A549 (cell line): ENCODE measurements around the gene GRIK2.

ENCODE experiments used
- CHD2 ChIP-seq: fragments of 150-350 bp; IDR thresholded peaks from 2 replicates; pipeline ENCODE4 v1.6.1; 2014; ENCODE audit warnings: low read length; ENCODE audit not compliant: partially characterized antibody
- HDAC2 ChIP-seq: fragments of 200-600 bp; sonication (generic); IDR thresholded peaks from 2 replicates; pipeline ENCODE4 v1.6.1; 2016
- HMGXB4 ChIP-seq: fragments of 250-450 bp; sonication (Bioruptor Pico); IDR thresholded peaks from 2 replicates; pipeline ENCODE4 v1.5.0; 2021; ENCODE audit warnings: mild to moderate bottlenecking, moderate library complexity, borderline replicate concordance
- KDM1A ChIP-seq: fragments of 200-600 bp; sonication (generic); IDR thresholded peaks from 2 replicates; pipeline ENCODE4 v1.6.1; 2016; ENCODE audit warnings: low read depth, mild to moderate bottlenecking
- NFE2L2 ChIP-seq: fragments of 150-350 bp; conservative IDR thresholded peaks from 2 replicates; pipeline ENCODE4 v1.6.1; 2014; ENCODE audit warnings: low read length
- POLR2A ChIP-seq: IDR thresholded peaks from 2 replicates; pipeline ENCODE4 v1.6.1; 2012; ENCODE audit warnings: mild to moderate bottlenecking, low read length
- POLR2AphosphoS2 ChIP-seq: conservative IDR thresholded peaks from 2 replicates; pipeline ENCODE4 v1.6.1; 2012; ENCODE audit warnings: low read length, improper control_type of control experiment, inconsistent platforms
- RAD21 ChIP-seq, 2 experiments: fragments of >200 bp in 1 of 2; sonication (Bioruptor Twin) in 1 of 2; formaldehyde crosslinking in 1 of 2; IDR thresholded peaks in 1 of 2; conservative IDR thresholded peaks in 1 of 2; 2 replicates in 1 of 2; 3 replicates in 1 of 2; pipeline ENCODE4 v1.6.1; 2012 to 2018; ENCODE audit warnings: inconsistent platforms in 1 of 2
- REST ChIP-seq: fragments of 200-600 bp; sonication (generic); IDR thresholded peaks from 2 replicates; pipeline ENCODE4 v1.6.1; 2016; ENCODE audit warnings: antibody characterized with exemption, mild to moderate bottlenecking, moderate library complexity
- SREBF2 ChIP-seq: fragments of 450-650 bp; IDR thresholded peaks from 2 replicates; pipeline ENCODE4 v1.6.1; 2014; ENCODE audit warnings: mild to moderate bottlenecking, moderate library complexity
- TF ChIP-seq, protein P1 (sequence below): fragments of >200 bp; sonication (Bioruptor Twin); formaldehyde crosslinking; IDR thresholded peaks from 3 replicates; pipeline ENCODE4 v1.5.1; 2016

DNA sequence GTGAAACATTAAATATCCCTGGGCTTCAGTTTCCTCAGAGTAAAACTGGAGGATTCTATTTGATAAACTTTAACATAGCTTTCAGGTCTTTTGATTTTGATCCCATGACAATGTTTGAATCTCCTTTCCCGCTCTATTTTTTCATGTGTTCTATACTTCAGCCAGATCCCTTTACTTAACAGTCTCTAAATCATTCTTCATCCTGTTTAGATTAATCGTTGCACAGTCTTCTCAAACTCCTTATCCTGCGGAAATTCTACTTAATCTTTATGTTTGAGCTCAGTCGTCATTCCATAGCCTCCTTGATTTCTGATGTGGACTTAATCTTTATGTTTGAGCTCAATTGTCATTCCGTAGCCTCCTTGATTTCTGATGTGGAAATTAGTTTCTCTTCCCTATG is 57.4 kb downstream of the GRIK2 start:
- TF ChIP-seq, protein P1, sequence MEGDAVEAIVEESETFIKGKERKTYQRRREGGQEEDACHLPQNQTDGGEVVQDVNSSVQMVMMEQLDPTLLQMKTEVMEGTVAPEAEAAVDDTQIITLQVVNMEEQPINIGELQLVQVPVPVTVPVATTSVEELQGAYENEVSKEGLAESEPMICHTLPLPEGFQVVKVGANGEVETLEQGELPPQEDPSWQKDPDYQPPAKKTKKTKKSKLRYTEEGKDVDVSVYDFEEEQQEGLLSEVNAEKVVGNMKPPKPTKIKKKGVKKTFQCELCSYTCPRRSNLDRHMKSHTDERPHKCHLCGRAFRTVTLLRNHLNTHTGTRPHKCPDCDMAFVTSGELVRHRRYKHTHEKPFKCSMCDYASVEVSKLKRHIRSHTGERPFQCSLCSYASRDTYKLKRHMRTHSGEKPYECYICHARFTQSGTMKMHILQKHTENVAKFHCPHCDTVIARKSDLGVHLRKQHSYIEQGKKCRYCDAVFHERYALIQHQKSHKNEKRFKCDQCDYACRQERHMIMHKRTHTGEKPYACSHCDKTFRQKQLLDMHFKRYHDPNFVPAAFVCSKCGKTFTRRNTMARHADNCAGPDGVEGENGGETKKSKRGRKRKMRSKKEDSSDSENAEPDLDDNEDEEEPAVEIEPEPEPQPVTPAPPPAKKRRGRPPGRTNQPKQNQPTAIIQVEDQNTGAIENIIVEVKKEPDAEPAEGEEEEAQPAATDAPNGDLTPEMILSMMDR, result no peak
- TF ChIP-seq POLR2A (no peak), HMGXB4 (CRISPR knock-in tag) (no peak), HDAC2 (no peak), KDM1A (no peak), CHD2 (no peak), REST (no peak), SREBF2 (no peak), NFE2L2 (no peak), RAD21 (conservative IDR thresholded peaks at IDR 0.05 in 1 of 2, IDR thresholded peaks at IDR 0.05 in 1 of 2) (no peak), POLR2AphosphoS2 (no peak)
